HG02870 (cell line): ENCODE results near the gene RAB5B.

ENCODE experiments used
- ATAC-seq: cut with Tn5 transposase; IDR thresholded peaks from one replicate; pipeline ENCODE4 v1.9.1; 2021; ENCODE audit warnings: mild to moderate bottlenecking, moderate library complexity; ENCODE audit not compliant: unreplicated experiment

RAB5B gene

GRCh38 chr12:55973599-55974307 is at the start of gene RAB5B:
Gene RAB5B (plus strand): TSS chr12:55974078. CDS start chr12:55986961, 12,883 bp downstream.
- ATAC-seq = peak; percentile 93

GRCh38 chr12:55925371-55925770 is 48.5 kb upstream of the RAB5B start:
- no peak for ATAC-seq

GRCh38 chr12:55925870-55926737 is 47.8 kb upstream of the RAB5B start:
- no peak for ATAC-seq

GRCh38 chr12:55926738-55927587 is 46.9 kb upstream of the RAB5B start:
- ATAC-seq = peak; percentile 42

- ATAC-seq = peak; percentile 30
Observed at GRCh38 chr12:55927588-55928502, 46.0 kb upstream of the RAB5B start, which contains the start of gene PYM1. Gene PYM1 (minus strand): TSS chr12:55927894. CDS start chr12:55927761, 133 bp downstream.

GRCh38 chr12:55929306-55929791 is 44.5 kb upstream of the RAB5B start:
- peak; percentile 32 for ATAC-seq

GRCh38 chr12:55930771-55931316 is 43.0 kb upstream of the RAB5B start, which contains the start of gene DGKA:
Gene DGKA (plus strand): TSS chr12:55931162. CDS start chr12:55936504, 5,342 bp downstream.
- peak; percentile 16 for ATAC-seq

GRCh38 chr12:55931317-55931779 is 42.5 kb upstream of the RAB5B start:
- no peak for ATAC-seq

GRCh38 chr12:55931780-55932550 is 41.9 kb upstream of the RAB5B start:
- ATAC-seq = no peak

GRCh38 chr12:55932551-55932910 is 41.3 kb upstream of the RAB5B start:
- no peak for ATAC-seq

- ATAC-seq = no peak
Observed at GRCh38 chr12:55933169-55933798, 40.6 kb upstream of the RAB5B start.

- no peak for ATAC-seq
Observed at GRCh38 chr12:55933799-55934742, 39.8 kb upstream of the RAB5B start.

GRCh38 chr12:55934773-55935172 is 39.1 kb upstream of the RAB5B start:
- ATAC-seq = no peak

GRCh38 chr12:55935738-55936151 is 38.1 kb upstream of the RAB5B start:
- ATAC-seq = no peak

- no peak for ATAC-seq
Observed at GRCh38 chr12:55937981-55938380, 35.9 kb upstream of the RAB5B start.

- no peak for ATAC-seq
Observed at GRCh38 chr12:55938826-55939501, 34.9 kb upstream of the RAB5B start.
